ENCODE results near the gene NHEJ1. TPM values are rescaled to one million over a fixed set of nuclear protein-coding genes. Genes with fewer than 3 reads are reported as not detected.

The NHEJ1 gene
- total RNA-seq, 1 experiment from 2014 or later = 16.4 TPM

- ChIA-PET RAD21 (ENCODE audit: low non-redundant PET in 1 of 2, low total read pairs in 2 of 2, uncharacterized antibody in 2 of 2, unreplicated experiment in 2 of 2) (interaction anchor here in 1 of 2 experiments (1.4 kb wide), 1 partner anchor 91 kb away, joined by 3 read pairs; no protein-coding TSS in a partner anchor), POLR2A (no interaction called here), CTCF (interaction anchor here (1.5 to 5.3 kb wide), 3 partner anchors 18 to 124 kb away, joined by 5 to 97 read pairs (median 7); no protein-coding TSS in a partner anchor)
- H3K27me3 ChIP-seq (ENCODE audit: insufficient read depth, low read length) = peaks cover 5% of the 10 kb centered on the region
- no peaks in the 10 kb centered on the region for H3K9me2 ChIP-seq (ENCODE audit: insufficient read depth)
- ATAC-seq = no peak
- H3K4me2 ChIP-seq (ENCODE audit: low read length) = no peak overlapping the region
- H3K4me1 ChIP-seq (ENCODE audit: control insufficient read depth in 1 of 2, insufficient read depth in 2 of 2, low read length in 2 of 2) = no peaks in the 10 kb centered on the region; a peak in 1 of 4 replicates
- no peaks in the 10 kb centered on the region for H3K79me2 ChIP-seq (ENCODE audit: insufficient read depth, low read length)
- BruUV-seq (replicated peaks) = no TSS peak
- H3K27ac ChIP-seq (ENCODE audit: low read depth, low read length) = no peak overlapping the region
- intact Hi-C loops (cut with micrococcal nuclease) = loop anchor here (2.0 kb wide), 1 partner anchor 91 kb away; no protein-coding TSS in a partner anchor
- no peaks in the 10 kb centered on the region for H4K20me1 ChIP-seq (ENCODE audit: insufficient read depth)
- no peaks in the 10 kb centered on the region for H3K36me3 ChIP-seq (ENCODE audit: control insufficient read depth in 1 of 2, insufficient read depth in 2 of 2, low read length in 2 of 2)
- no peak overlapping the region for H3K4me3 ChIP-seq (replicated peaks in 1 of 2; ENCODE audit: low read depth in 1 of 2, low read length in 2 of 2)
- no peak for DNase-seq (ENCODE audit: low read depth, low spot score)
- TF ChIP-seq FOSL1 (IDR thresholded peaks at IDR 0.05; ENCODE audit: low read depth) (no peak), POLR2A (IDR thresholded peaks at IDR 0.05; ENCODE audit: borderline replicate concordance, extremely low read depth, insufficient read depth, insufficient read length) (no peak), SRF (IDR thresholded peaks at IDR 0.05; ENCODE audit: low read depth) (no peak), CEBPB (IDR thresholded peaks at IDR 0.05; ENCODE audit: low read depth) (no peak), EZH2phosphoT487 (IDR thresholded peaks at IDR 0.05; ENCODE audit: borderline replicate concordance) (no peak), ATF3 (IDR thresholded peaks at IDR 0.05) (no peak), REST (IDR thresholded peaks at IDR 0.05; ENCODE audit: low read depth) (no peak), ELF1 (IDR thresholded peaks at IDR 0.05; ENCODE audit: borderline replicate concordance, low read depth) (no peak), SIN3A (IDR thresholded peaks at IDR 0.05; ENCODE audit: low read depth) (no peak), EGR1 (IDR thresholded peaks at IDR 0.05; ENCODE audit: low read depth) (no peak), RAD21 (IDR thresholded peaks at IDR 0.05; ENCODE audit: low read depth) (no peak), ZFX (IDR thresholded peaks at IDR 0.05) (no peak), SP1 (IDR thresholded peaks at IDR 0.05; ENCODE audit: low read depth) (no peak), CTCF (IDR thresholded peaks at IDR 0.05 in 2 of 3, conservative IDR thresholded peaks at IDR 0.05 in 1 of 3; ENCODE audit: borderline replicate concordance in 1 of 3, insufficient read depth in 1 of 3, low read depth in 2 of 3, low read length in 2 of 3) (no peak), YY1 (IDR thresholded peaks at IDR 0.05; ENCODE audit: extremely low read depth, insufficient replicate concordance, low read depth, low read length) (no peak)
- H3K9ac ChIP-seq (ENCODE audit: low read length) = no peak overlapping the region
- no peaks in the 10 kb centered on the region for H3K9me3 ChIP-seq (ENCODE audit: control insufficient read depth in 1 of 2, insufficient read depth in 1 of 2, low read depth in 1 of 2, low read length in 2 of 2)
- H2AFZ ChIP-seq (ENCODE audit: low read depth, low read length, poor library complexity, severe bottlenecking) = no peak overlapping the region
Measured at GRCh38 chr2:219028141-219028540, 132.5 kb downstream of the NHEJ1 start.

Data from HCT116 (cell line).